Measurements from ENCODE around the gene SLC12A7. TPM values are rescaled to one million over a fixed set of nuclear protein-coding genes. Genes with fewer than 3 reads are reported as not detected.

SLC12A7 gene
- total and polyA plus RNA-seq, 12 donors: 36.3 to 208 (median 143) TPM

GRCh38 chr5:1107167-1108022, 4.5 kb downstream of the SLC12A7 start:
- no peak for ATAC-seq
- Histone ChIP-seq H3K27me3 (no peaks in the 10 kb centered on the region), H3K9me3 (no peaks in the 10 kb centered on the region), H3K36me3 (peaks cover 0 to 16% (median 0%) of the 10 kb centered on the region in 9 donors), H3K4me3 (peak overlapping the region in 3 of 10 donors; percentile 5 to 91 (median 74)), H3K27ac (peak overlapping the region; percentile 58 to 99 (median 97)), H3K4me1 (peaks cover 36 to 86% (median 85%) of the 10 kb centered on the region in 9 donors)
- WGBS, 2 donors: 41 to 62% methylated on average over 26 of the region's 26 CpGs
- intact Hi-C loops (cut with DNase I): no loop called here
- TF ChIP-seq CTCF (IDR thresholded peaks at IDR 0.05): peak in 4 of 9 donors; percentile 11 to 19 (median 16)
- DNase-seq: no peak

GRCh38 chr5:1106385-1107166, 5.3 kb downstream of the SLC12A7 start:
- whole genome bisulfite sequencing, 2 donors: 58 to 65% methylated on average over 23 of the region's 23 CpGs
- H3K4me3 ChIP-seq: peak overlapping the region in 1 of 10 donors; percentile 5
- no peak for TF ChIP-seq CTCF (IDR thresholded peaks at IDR 0.05)
- intact Hi-C loops (cut with DNase I): no loop called here
- H3K4me1 ChIP-seq: peaks cover 44 to 95% (median 93%) of the 10 kb centered on the region in 9 donors
- DNase-seq (no peak), ATAC-seq (no peak)
- peak overlapping the region; percentile 58 to 99 (median 97) for H3K27ac ChIP-seq
- no peaks in the 10 kb centered on the region for H3K27me3 ChIP-seq
- H3K9me3 ChIP-seq: no peaks in the 10 kb centered on the region
- H3K36me3 ChIP-seq: peaks cover 0 to 16% (median 0%) of the 10 kb centered on the region in 9 donors

GRCh38 chr5:1105350-1106265, 6.3 kb downstream of the SLC12A7 start:
- Histone ChIP-seq H3K4me1 (peaks cover 54 to 100% (median 100%) of the 10 kb centered on the region in 9 donors), H3K27ac (peak overlapping the region in 9 of 10 donors; percentile 92 to 99 (median 97)), H3K27me3 (no peaks in the 10 kb centered on the region), H3K36me3 (peaks cover 0 to 16% (median 0%) of the 10 kb centered on the region in 9 donors), H3K4me3 (peak overlapping the region in 4 of 10 donors; percentile 6 to 42 (median 30)), H3K9me3 (no peaks in the 10 kb centered on the region)
- WGBS, 2 donors: 35 to 38% methylated on average over 19 of the region's 19 CpGs
- no peak for DNase-seq
- no peak for TF ChIP-seq CTCF (IDR thresholded peaks at IDR 0.05)
- intact Hi-C loops (cut with DNase I): loop anchor here in 1 of 10 donors (2.0 kb wide), 1 partner anchor 17 kb away; no protein-coding TSS in a partner anchor
- no peak for ATAC-seq
